ENCODE data around the gene STK32C.
A peak's percentile ranks its signal among the peaks of the same experiment; 100 is the strongest.
"Not testable (repeated sequence)": the region's sequence is repeated elsewhere in the genome, so short reads cannot be mapped to it uniquely, and the experiment has no call there.

Gene STK32C

GRCh38 chr10:132307823-132308586 lies at the start of gene STK32C:
TSS of gene STK32C (minus strand) at chr10:132307950. CDS start at chr10:132307833, 117 bp downstream.
- DNase-seq = peak; percentile 56

- no peak for DNase-seq
Measured at GRCh38 chr10:132356621-132357195, 49.0 kb upstream of the STK32C start.

DNA sequence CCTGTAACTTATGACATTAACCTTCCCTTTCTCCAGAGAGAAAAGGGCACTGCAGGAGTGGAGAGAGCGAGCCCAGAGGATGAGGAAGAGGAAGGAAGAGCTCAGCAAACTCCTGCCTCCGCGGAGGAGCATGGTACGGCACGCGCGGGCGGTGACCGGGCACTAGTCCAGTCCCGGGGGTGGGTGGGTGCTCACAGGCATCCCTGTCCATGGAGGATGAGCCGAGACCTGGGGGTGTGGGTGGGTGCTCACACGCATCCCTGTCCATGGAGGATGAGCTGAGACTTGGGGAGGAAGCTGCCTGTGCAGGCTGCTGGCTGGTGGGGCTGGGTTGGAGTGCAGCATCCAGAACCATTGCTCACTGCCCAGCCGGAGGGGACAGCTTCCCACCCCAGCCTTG lies 48.0 kb upstream of the STK32C start:
- DNase-seq = no peak

- DNase-seq = no peak
Measured at GRCh38 chr10:132355297-132355696, 47.5 kb upstream of the STK32C start.

GRCh38 chr10:132354356-132355094 lies 46.8 kb upstream of the STK32C start:
- no peak for DNase-seq

DNA sequence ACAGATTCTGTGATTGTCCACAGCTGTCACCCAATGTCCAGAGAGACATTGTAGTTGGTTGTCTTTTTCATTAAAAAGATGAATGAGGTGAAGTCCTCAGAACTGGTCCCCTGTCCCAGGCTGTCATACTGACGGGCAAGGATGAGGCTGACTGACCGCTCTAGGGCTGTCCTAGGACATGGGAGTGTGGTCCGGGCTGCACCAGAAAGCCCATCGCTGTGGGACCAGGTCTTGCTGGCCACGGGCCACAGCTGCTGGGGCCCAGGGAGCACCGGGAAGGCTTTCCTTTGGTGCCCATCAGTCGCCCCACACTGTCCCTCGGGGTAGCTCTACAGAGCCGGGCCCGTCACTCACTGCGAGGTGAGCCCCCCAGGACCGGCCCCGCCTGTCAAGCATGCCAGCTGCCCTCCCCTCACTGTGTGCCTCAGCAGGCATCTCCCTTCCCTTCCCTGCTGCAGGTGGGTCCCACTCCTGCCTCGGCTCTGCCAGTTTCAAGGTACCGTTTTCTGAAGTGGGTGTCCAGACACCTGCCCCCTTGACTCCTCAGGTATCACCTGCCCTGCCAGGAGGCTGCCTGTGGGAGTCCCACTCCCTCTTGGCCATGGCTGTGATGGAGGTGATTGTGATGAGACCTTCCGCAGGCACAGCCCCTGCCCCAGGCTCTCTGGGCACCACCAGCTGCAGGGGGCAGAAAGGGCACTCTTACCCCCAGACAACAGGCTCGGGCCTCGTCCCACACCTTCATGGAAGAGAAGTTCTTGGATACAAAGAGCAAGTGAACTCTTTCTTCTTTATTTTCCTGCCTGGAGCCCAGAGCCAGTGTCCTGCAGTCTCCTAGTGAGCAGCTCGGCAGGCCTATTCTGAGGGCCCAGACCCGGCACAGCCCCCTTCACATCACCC lies 46.0 kb upstream of the STK32C start:
- no peak for DNase-seq

GRCh38 chr10:132352462-132353308 lies 44.9 kb upstream of the STK32C start:
- DNase-seq = not testable (repeated sequence)

DNA sequence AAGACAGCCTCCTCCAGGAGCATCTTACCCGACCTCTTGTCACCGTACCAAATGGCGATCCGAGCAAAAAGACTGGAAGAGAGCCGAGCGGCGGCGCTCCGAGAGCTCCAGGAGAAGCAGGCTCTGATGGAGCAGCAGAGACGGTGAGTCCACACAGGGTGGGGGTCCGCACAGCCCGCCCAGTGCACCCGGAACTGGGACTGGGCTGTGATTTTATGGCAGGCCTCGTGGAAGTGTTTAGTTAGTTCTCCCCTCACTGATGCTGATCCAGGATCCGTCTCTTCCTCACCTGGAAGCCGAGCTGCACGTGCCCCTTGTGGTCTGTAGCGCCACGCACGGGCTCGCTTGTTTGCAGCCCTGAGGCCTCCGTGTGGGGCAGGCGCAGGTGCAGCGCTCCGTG lies 43.9 kb upstream of the STK32C start:
- no peak for DNase-seq

DNA sequence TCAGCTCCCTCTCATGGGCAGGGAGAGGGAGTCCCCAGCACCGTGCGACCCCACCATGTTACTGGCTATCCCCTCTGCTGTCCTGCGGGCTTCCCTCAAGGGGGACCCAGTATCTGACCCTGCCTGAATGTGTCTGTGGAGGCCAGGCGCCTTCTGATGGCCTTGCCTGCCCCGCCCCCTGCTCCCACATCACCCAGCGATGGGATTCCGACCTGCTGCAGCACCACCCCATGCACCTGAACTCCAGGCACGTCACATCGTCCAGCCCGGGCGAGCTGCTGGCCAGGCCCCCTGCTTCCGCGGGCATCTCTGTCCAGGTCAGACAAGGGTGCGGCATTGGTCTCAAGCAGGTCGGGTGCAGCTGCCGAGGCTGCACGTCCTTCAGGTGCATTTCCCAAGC lies 43.2 kb upstream of the STK32C start:
- no peak for DNase-seq

DNA sequence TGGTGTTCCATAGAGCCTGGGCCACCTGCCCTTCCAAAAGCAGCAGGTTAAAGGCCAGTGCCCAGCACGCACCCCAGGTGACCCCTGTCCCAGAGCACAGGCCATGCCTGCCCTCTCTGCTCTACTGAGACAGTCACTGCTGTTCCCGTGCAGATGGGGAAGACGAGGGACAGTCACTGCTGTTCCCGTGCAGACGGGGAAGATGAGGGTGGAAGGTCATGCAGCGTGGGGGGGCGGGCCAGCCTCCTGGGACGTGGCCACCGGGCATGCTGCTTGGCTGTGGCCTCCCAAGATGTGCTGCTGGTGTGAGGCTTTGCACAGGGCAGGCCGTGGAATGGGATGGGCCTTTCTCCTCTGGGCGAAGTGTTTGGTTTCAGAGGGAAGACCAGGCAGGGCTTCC lies 42.6 kb upstream of the STK32C start:
- DNase-seq = no peak

DNA sequence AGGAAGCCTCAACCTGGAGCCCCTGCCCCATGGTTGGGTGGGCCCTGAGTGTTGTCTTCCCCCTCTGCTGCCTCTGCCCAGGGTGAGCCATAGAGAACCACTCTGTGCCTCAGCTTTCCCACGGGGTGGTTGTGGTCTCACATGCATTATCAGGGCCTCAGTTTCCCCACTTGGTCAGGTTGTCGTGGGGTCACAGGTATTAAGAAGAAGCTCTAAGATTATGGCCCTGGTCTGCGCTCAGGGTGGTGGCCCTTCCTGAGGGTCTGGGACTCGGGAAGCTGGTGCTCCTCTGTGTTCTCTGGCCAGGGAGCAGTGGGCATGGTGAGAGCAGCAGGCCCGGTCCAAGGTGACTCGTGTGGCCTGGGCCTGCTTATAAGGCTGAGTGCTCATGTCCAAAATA lies 42.0 kb upstream of the STK32C start:
- no peak for DNase-seq

DNA sequence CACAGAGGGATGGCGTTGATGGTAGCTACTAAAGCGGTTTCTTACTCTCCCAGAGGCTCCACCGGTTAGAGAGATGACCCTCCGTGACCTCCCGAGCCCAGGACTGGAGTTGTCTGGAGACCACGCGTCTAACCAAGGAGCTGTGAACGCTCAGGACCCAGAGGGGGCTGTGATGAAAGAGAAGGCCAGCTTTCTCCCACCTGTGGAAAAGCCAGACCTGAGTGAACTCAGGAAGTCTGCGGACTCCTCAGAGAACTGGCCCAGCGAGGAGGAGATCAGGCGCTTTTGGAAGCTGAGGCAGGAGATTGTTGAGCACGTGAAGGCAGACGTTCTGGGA lies 40.1 kb upstream of the STK32C start:
- DNase-seq = no peak

DNA sequence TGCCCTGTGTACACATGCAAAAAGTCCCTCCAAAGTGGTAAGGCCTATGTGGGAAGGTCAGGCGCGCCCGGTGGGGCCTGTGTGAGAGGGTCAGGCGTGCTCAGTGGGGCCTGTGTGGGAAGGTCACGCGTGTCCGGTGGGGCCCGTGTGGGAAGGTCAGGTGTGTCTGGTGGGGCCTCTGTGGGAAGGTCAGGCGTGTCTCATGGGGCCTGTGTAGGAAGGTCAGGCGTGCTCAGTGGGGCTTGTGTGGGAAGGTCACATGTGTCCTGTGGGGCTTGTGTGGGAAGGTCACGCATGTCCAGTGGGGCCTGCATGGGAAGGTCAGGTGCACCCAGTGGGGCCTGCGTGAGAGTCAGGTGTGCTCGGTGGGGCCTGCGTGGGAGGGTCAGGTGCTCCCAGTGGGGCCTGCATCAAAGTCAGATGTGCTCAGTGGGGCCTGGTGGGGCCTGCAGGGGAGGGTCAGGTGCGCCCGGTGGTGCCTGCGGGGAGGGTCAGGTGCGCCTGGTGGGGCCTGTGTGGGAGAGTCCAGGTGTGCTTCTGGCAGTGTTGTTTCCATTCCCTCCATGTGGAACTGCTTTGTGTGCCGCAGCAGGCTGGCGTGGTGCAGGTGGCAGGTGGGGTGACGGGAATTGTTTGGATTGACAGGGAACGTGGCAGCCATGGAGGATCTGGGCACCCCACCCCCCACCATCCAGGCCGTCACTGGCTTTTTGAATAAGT lies 39.6 kb upstream of the STK32C start:
- DNase-seq = no peak

DNA sequence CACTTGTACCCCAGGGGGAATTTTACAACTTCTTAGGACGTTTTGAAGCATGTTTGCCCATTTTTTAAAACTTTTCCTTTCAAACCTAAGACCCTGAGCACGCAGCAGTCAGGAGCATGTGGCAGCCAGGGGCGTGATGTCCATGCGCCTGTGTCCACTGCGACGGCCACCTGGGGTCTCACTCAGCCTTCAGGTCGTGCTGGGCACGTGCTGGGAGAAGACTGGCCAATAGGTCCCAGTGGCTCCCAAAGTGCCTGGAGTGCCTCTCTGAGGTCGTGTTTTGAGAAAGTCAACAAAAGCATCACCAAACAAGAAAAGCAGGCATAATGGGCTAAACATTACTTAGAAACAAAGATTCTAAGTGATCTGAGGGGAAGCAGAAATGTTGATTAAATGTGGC lies 39.1 kb upstream of the STK32C start:
- DNase-seq = no peak

- no peak for DNase-seq
Measured at GRCh38 chr10:132345345-132345744, 37.6 kb upstream of the STK32C start.

DNA sequence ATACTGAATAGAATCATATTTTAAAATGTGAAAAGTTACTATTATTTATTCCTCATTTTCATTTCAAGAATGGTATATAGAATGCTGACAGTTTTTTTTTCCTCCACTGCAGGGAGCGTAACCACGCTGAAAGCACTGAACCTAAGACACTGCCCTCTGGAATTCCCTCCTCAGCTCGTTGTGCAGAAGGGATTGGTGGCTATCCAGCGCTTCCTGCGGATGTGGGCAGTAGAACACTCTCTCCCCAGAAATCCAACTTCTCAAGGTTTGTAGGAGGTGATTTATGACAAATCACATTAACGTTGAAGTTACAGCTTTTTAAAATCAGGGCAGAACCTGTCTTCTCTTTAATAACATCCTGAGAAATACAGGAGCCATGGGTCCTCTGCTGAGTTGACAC lies 36.6 kb upstream of the STK32C start:
- DNase-seq = no peak

- DNase-seq = no peak
Measured at GRCh38 chr10:132342553-132342952, 34.8 kb upstream of the STK32C start.

GRCh38 chr10:132341781-132342180 lies 34.0 kb upstream of the STK32C start:
- no peak for DNase-seq

DNA sequence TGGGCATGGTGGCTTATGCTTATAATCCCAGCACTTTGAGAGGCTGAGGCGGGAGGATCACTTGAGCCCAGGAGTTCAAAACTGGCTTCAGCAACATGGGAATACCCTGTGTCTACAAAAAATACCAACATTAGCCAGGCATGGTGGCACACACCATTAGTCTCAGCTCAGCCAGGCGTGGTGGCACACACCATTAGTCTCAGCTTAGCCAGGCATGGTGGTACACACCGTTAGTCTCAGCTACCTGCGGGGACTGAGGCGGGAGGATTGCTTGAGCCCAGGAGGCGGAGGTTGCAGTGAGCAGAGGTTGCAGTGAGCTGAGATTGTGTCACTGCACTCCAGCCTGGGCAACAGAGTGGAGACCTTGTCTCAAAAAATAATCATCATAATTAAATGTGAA lies 33.3 kb upstream of the STK32C start:
- DNase-seq = no peak

- no peak for DNase-seq
Measured at GRCh38 chr10:132339276-132339675, 31.5 kb upstream of the STK32C start.

DNA sequence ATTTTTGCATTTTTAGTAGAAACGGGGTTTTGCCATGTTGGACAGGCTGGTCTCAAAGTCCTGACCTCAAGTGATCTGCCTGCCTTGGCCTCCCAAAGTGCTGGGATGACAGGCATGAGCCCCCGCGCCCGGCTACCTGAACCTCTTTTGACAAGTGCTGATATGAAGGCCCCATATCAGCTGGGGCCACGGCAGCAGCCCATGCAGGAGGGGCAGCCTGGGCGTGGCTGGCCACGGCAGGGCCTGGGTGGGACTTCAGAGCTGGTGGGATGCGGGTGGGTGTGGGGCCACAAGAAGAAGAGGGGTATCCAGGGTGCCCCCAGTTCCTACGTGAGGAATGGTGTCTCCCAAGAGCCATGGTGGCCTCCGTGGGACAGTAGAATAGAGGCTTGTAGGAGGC lies 31.1 kb upstream of the STK32C start:
- DNase-seq = no peak

GRCh38 chr10:132337854-132338253 lies 30.1 kb upstream of the STK32C start:
- not testable (repeated sequence) for DNase-seq
